GM12801 (cell line): ENCODE results near the gene DDX3X.

ENCODE experiments used
- CTCF ChIP-seq: IDR thresholded peaks from one replicate; pipeline ENCODE4 v1.5.1; 2011; ENCODE audit warnings: control low read depth; ENCODE audit not compliant: insufficient read length; ENCODE audit errors: extremely low read depth

Gene DDX3X

GRCh38 chrX:41302370-41302769 is 31.6 kb upstream of the DDX3X start:
- TF ChIP-seq CTCF: no peak

GRCh38 chrX:41303013-41303412 is 30.9 kb upstream of the DDX3X start:
- TF ChIP-seq CTCF: no peak

- no peak for TF ChIP-seq CTCF
These were observed 29.8 kb upstream of the DDX3X start for GRCh38 chrX:41304178-41304577.

- TF ChIP-seq CTCF: no peak
These were observed 24.9 kb upstream of the DDX3X start for GRCh38 chrX:41308884-41309647.

- TF ChIP-seq CTCF: no peak
These were observed 21.2 kb upstream of the DDX3X start for GRCh38 chrX:41312786-41313185.

GRCh38 chrX:41313419-41313818 is 20.5 kb upstream of the DDX3X start:
- no peak for TF ChIP-seq CTCF

- no peak for TF ChIP-seq CTCF
These were observed 19.8 kb upstream of the DDX3X start for GRCh38 chrX:41314204-41314603.
